Daoy (cell line): ENCODE measurements around the gene AP1S3. TPM values are rescaled to one million over a fixed set of nuclear protein-coding genes. Genes with fewer than 3 reads are reported as not detected.
"Not testable (repeated sequence)": the region's sequence is repeated elsewhere in the genome, so short reads cannot be mapped to it uniquely, and the experiment has no call there.

Experiments
- DNase-seq: peaks from one replicate; pipeline ENCODE4 v3.0.0-alpha.2; 2015; ENCODE audit warnings: low read depth
- total RNA-seq: library from RNA; depleted of rRNA; stranded (reverse); fragments of >200 nt; shearing (Covaris generic); gene quantifications from 2 replicates; pipeline ENCODE4 v1.2.3, GENCODE V29; 2014; rRNA removed

Gene AP1S3
- total RNA-seq: 15.0 and 20.0 TPM in 2 replicates

GRCh38 chr2:223837287-223838061, at the start of gene AP1S3:
Gene AP1S3, minus strand, starts transcription at chr2:223837582. Its CDS starts 132 bp downstream, at chr2:223837450.
- peak; percentile 77 for DNase-seq

GRCh38 chr2:223887127-223887526, 49.7 kb upstream of the AP1S3 start:
- no peak for DNase-seq

- no peak for DNase-seq
These were observed 49.3 kb upstream of the AP1S3 start for GRCh38 chr2:223886726-223887125.

GRCh38 chr2:223884399-223884798, 47.0 kb upstream of the AP1S3 start:
- DNase-seq: no peak

- no peak for DNase-seq
These were observed 45.3 kb upstream of the AP1S3 start for GRCh38 chr2:223882715-223883114.

- no peak for DNase-seq
These were observed 43.4 kb upstream of the AP1S3 start for GRCh38 chr2:223880796-223881195.

- no peak for DNase-seq
These were observed 40.5 kb upstream of the AP1S3 start for GRCh38 chr2:223877721-223878410.

- DNase-seq: no peak
These were observed 36.3 kb upstream of the AP1S3 start for GRCh38 chr2:223873672-223874071.

- DNase-seq: not testable (repeated sequence)
These were observed 35.4 kb upstream of the AP1S3 start for GRCh38 chr2:223872772-223873171.

GRCh38 chr2:223871661-223872060, 34.3 kb upstream of the AP1S3 start:
- not testable (repeated sequence) for DNase-seq

- no peak for DNase-seq
These were observed 33.6 kb upstream of the AP1S3 start for GRCh38 chr2:223870840-223871611.

GRCh38 chr2:223868005-223868404, 30.6 kb upstream of the AP1S3 start:
- no peak for DNase-seq

- DNase-seq: no peak
These were observed 28.6 kb upstream of the AP1S3 start for GRCh38 chr2:223865907-223866508.

GRCh38 chr2:223865124-223865523, 27.7 kb upstream of the AP1S3 start:
- DNase-seq: no peak

GRCh38 chr2:223863491-223863890, 26.1 kb upstream of the AP1S3 start:
- DNase-seq: no peak

GRCh38 chr2:223860809-223861738, 23.7 kb upstream of the AP1S3 start:
- DNase-seq: peak; percentile 76

- no peak for DNase-seq
These were observed 21.7 kb upstream of the AP1S3 start for GRCh38 chr2:223859070-223859469.

GRCh38 chr2:223856584-223856983, 19.2 kb upstream of the AP1S3 start:
- no peak for DNase-seq

GRCh38 chr2:223856021-223856420, 18.6 kb upstream of the AP1S3 start:
- no peak for DNase-seq

GRCh38 chr2:223855426-223855825, 18.0 kb upstream of the AP1S3 start:
- peak; percentile 17 for DNase-seq

GRCh38 chr2:223854741-223855140, 17.4 kb upstream of the AP1S3 start:
- no peak for DNase-seq
